PFSK-1 (cell line): ENCODE results near the gene IGFBP4.

ENCODE experiments used
- POLR2AphosphoS5 ChIP-seq: IDR thresholded peaks from 2 replicates; pipeline ENCODE4 v1.6.1; 2012; ENCODE audit warnings: low read depth, mild to moderate bottlenecking, control low read depth, low read length, moderate library complexity
- REST ChIP-seq, 2 experiments: IDR thresholded peaks; 2 replicates each; pipeline versions ENCODE4 v1.6.1 to v1.8.0; 2011 to 2012; ENCODE audit warnings: low read depth in 2 of 2, low read length in 2 of 2, control low read depth in 1 of 2, inconsistent platforms in 1 of 2, mild to moderate bottlenecking in 1 of 2, moderate library complexity in 1 of 2; ENCODE audit not compliant: insufficient read depth in 1 of 2
- SIN3A ChIP-seq: IDR thresholded peaks from 2 replicates; pipeline ENCODE4 v1.6.1; 2012; ENCODE audit warnings: mild to moderate bottlenecking, low read length, moderate library complexity, borderline replicate concordance; ENCODE audit not compliant: insufficient read depth
- TAF1 ChIP-seq: IDR thresholded peaks from 2 replicates; pipeline ENCODE4 v1.6.1; 2012; ENCODE audit warnings: low read length, control low read depth, borderline replicate concordance; ENCODE audit not compliant: insufficient read depth

GRCh38 chr17:40442392-40443195, 656 bp upstream of the IGFBP4 start:
- TF ChIP-seq REST (IDR thresholded peaks at IDR 0.05; ENCODE audit: insufficient read depth in 1 of 2, low read depth in 2 of 2, low read length in 2 of 2) (no peak), SIN3A (no peak), POLR2AphosphoS5 (no peak; the same call in 1 of the 2 replicates), TAF1 (no peak)
